MM.1S (cell line): ENCODE measurements around the gene COA8.

ENCODE experiments used
- CTCF ChIP-seq: fragments of 300-600 bp; sonication (generic); IDR thresholded peaks from 2 replicates; pipeline ENCODE4 v1.5.1; 2016; ENCODE audit warnings: antibody characterized with exemption, low read length, mixed read lengths
- EZH2 ChIP-seq: fragments of 300-600 bp; sonication (generic); optimal IDR thresholded peaks from 2 replicates; pipeline ENCODE3; 2017; ENCODE audit warnings: low read depth, mild to moderate bottlenecking, antibody characterized with exemption, low read length, mixed read lengths
- EZH2phosphoT487 ChIP-seq: fragments of 300-600 bp; sonication (generic); IDR thresholded peaks from 2 replicates; pipeline ENCODE4 v1.6.1; 2018; ENCODE audit warnings: antibody characterized with exemption, low read length

- no peak for TF ChIP-seq EZH2phosphoT487
- TF ChIP-seq CTCF: 0 out of 2 replicates have a peak, but pooled peaks have one; percentile 22
- no peak for TF ChIP-seq EZH2
Measured at GRCh38 chr14:103520657-103521437, 41.9 kb upstream of the COA8 start.
